Memory B cell (primary cell): ENCODE results near the gene GPR146.

Source experiments
- ATAC-seq: fragments of 150-1000 bp; cut with Tn5 transposase; 2 replicates; pipeline ENCODE4 v1.10.0; 2021; ENCODE audit warnings: low read depth, mild to moderate bottlenecking, moderate library complexity
- DNase-seq, 2 donors: peaks; one replicate each; pipeline ENCODE4 v3.0.0; 2022; ENCODE audit warnings: low spot score in 2 of 2
- H3K27ac Mint-ChIP-seq: one replicate; pipeline ENCODE4 v1.8.0; 2022; ENCODE audit warnings: mild to moderate bottlenecking, moderate library complexity, mixed read lengths
- H3K27me3 Mint-ChIP-seq: one replicate; pipeline ENCODE4 v1.8.0; 2022; ENCODE audit warnings: mixed read lengths
- H3K36me3 Mint-ChIP-seq: one replicate; pipeline ENCODE4 v1.8.0; 2022; ENCODE audit warnings: mild to moderate bottlenecking, mixed read lengths
- H3K4me1 Mint-ChIP-seq: one replicate; pipeline ENCODE4 v1.8.0; 2022; ENCODE audit warnings: mixed read lengths
- H3K4me3 Mint-ChIP-seq: one replicate; pipeline ENCODE4 v1.8.0; 2022; ENCODE audit warnings: mild to moderate bottlenecking, moderate library complexity, mixed read lengths
- H3K9me3 Mint-ChIP-seq: one replicate; pipeline ENCODE4 v1.8.0; 2022; ENCODE audit warnings: mixed read lengths

The GPR146 gene

DNA sequence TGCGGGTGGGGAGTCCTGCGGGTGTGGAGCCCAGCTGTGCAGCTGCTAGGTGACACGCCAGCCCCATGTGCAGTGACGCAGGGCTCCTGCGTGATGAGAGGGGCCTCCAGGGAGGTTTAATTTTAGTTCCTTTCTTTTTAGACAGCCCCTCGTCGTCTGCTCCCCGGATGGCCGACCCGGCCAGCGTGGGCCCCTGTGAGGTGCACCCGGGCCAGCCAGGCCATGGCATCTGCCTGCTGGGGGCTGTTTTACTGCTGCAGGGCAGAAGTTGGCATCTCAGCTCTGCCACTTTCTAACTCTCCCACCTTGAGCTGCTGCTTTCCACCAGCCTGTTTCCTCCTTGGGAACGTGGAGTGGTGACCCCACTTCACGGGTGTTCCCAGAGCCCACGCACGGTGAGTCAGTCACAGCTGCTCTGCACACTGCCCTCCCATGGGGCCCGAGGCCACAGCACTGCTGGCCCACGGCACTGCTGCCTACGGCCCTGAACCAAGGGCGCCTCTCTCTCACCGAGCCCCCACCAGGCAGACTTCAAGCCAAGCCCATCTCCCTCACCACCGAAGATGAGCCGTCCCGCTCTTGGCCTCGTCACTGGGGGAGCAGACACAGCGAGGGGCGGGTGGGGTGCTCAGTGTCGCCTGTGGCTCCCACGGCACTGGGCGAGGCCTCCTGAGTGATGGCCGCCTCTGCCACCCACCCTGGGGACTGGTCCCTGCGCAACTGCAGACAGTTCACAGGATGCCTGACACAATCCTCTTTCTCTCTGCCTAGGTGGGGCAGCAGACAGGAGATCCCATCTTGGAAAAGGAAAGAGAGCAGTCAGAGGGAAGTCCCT lies 40.1 kb upstream of the GPR146 start:
- Mint-ChIP-seq H3K27ac (peak overlapping the region; percentile 81), H3K36me3 (peaks cover 27% of the 10 kb centered on the region), H3K4me1 (peaks cover 27% of the 10 kb centered on the region), H3K9me3 (no peaks in the 10 kb centered on the region), H3K4me3 (no peak overlapping the region), H3K27me3 (peaks cover 1% of the 10 kb centered on the region)
- DNase-seq (peak; percentile 60 to 64), ATAC-seq (peak; percentile 84)

DNA sequence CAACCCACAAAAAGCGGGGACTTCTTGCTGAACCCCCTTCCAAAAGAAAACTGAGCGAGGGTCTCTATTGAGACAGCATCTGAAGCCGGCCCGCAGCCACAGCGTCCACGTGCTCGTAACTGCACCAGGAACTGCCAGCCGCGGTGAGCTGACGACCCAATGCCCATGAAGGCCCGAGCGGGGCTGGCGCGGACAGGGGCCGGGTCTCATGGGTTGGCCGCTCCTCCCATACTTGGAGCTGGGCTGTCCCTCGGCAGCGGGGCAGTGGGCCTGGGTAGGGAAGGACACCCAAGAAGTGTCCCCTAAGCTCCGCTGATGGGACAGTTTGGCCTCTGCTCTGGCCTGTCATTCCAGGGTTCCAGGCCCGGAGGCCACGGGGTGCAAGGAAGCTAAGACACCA lies 39.0 kb upstream of the GPR146 start:
- Mint-ChIP-seq H3K36me3 (peaks cover 31% of the 10 kb centered on the region), H3K27ac (peak overlapping the region; percentile 53)

DNA sequence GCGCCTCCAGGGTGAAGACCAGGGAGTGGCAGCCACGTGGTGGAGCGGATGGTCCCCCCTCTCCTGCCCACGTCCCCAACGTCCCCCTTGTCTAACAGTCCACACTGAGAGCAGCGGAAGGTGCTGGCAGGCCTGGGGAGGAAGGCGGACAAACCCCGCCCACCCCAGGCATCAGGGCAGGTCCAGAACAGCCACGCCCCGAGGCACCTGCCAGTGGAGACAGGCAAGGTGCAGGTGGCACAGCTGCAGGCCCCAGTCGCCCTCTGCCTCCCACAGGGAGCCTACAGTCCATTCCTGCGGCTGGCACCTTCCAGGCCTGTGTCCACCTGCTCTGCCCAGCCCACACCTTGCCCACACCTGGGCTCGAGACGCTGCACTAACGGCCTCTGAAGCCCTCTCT lies 36.4 kb upstream of the GPR146 start:
- H3K36me3 Mint-ChIP-seq, result peaks cover 26% of the 10 kb centered on the region
- H3K9me3 Mint-ChIP-seq, result no peaks in the 10 kb centered on the region
- H3K4me1 Mint-ChIP-seq, result peaks cover 21% of the 10 kb centered on the region
- no peak overlapping the region for H3K4me3 Mint-ChIP-seq
- peaks cover 1% of the 10 kb centered on the region for H3K27me3 Mint-ChIP-seq
- DNase-seq (no peak), ATAC-seq (no peak)
- no peak overlapping the region for H3K27ac Mint-ChIP-seq

More for the DNA sequence above, 39.0 kb upstream of the GPR146 start:
- H3K27me3 Mint-ChIP-seq, result peaks cover 1% of the 10 kb centered on the region
- peaks cover 23% of the 10 kb centered on the region for H3K4me1 Mint-ChIP-seq
- no peak overlapping the region for H3K4me3 Mint-ChIP-seq
- H3K9me3 Mint-ChIP-seq, result no peaks in the 10 kb centered on the region
- ATAC-seq (no peak), DNase-seq (no peak)

DNA sequence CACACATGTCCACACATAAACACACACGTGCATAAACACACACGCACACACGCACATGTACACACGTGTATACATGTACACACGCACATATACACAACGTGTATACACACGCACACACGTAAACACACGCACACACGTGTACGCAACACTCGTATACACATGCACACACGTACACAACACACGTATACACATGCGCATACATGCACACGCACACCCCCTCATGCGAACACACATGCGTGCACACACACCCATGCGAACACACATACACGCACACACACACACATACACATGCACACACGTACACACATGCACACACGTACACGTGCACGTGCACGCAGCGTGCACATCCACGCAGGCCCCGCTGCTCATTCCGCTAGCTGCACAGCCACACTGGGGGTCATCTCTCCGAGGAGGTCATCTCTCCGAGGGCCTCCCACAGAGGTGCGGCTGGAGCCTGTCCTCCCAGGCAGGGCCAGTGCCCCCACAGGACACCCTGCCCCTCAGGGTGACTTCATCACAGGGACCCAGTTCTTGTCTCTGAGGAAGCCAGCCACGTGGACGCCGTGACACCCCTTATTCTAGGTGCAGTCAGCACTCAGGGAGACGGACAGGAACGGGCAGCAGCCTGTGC lies 35.5 kb upstream of the GPR146 start:
- no peak overlapping the region for H3K27ac Mint-ChIP-seq
- peaks cover 21% of the 10 kb centered on the region for H3K4me1 Mint-ChIP-seq
- H3K4me3 Mint-ChIP-seq, result no peak overlapping the region
- H3K9me3 Mint-ChIP-seq, result no peaks in the 10 kb centered on the region
- H3K27me3 Mint-ChIP-seq, result peaks cover 1% of the 10 kb centered on the region
- peaks cover 26% of the 10 kb centered on the region for H3K36me3 Mint-ChIP-seq
- DNase-seq (no peak), ATAC-seq (no peak)

DNA sequence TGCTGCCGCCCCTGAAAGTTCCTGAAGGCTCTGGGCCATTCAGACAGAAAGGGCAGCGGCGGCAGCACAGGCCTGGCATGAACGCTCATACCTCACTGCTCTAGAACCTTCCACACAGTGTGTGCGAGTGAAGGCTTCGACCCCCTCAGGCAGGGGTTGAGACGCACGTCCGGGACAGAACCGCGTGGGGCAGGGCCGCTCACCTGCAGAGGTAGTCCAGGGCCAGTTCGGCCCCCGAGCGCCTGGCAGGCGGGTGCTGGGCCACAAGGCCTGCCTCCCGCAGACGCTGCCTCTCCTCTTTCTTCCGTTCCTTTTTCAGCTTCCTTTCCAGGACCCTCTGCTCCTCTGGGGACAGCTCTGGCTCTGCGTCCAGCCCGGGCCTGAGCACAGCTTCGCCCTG lies 34.6 kb upstream of the GPR146 start:
- no peak for DNase-seq
- ATAC-seq, result no peak
- H3K4me1 Mint-ChIP-seq, result peaks cover 16% of the 10 kb centered on the region
- no peak overlapping the region for H3K27ac Mint-ChIP-seq
- H3K4me3 Mint-ChIP-seq, result no peak overlapping the region
- no peaks in the 10 kb centered on the region for H3K9me3 Mint-ChIP-seq
- peaks cover 26% of the 10 kb centered on the region for H3K36me3 Mint-ChIP-seq
- H3K27me3 Mint-ChIP-seq, result peaks cover 1% of the 10 kb centered on the region

DNA sequence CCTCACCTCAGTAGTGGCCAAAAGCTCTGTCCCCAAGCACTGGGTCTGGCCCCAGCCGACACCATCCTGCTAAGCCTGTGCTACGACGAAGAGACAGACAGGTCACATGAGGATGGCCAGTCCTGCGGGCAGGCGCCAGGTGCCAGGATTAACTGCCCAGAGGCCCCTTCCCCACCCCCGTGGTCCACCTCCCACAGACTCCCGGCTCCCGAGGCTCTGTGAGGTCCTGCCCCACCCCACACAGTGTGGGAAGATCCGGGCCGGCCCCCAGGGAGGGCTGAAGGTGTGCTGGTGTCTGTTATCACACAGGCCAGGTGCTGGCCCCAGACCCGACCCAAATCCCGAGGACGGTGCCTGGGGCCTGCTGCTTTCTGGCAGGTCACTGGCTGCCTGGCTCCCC lies 34.1 kb upstream of the GPR146 start:
- H3K9me3 Mint-ChIP-seq, result no peaks in the 10 kb centered on the region
- peaks cover 16% of the 10 kb centered on the region for H3K4me1 Mint-ChIP-seq
- DNase-seq (no peak), ATAC-seq (no peak)
- no peak overlapping the region for H3K4me3 Mint-ChIP-seq
- H3K36me3 Mint-ChIP-seq, result peaks cover 27% of the 10 kb centered on the region
- no peak overlapping the region for H3K27ac Mint-ChIP-seq
- H3K27me3 Mint-ChIP-seq, result peaks cover 1% of the 10 kb centered on the region

DNA sequence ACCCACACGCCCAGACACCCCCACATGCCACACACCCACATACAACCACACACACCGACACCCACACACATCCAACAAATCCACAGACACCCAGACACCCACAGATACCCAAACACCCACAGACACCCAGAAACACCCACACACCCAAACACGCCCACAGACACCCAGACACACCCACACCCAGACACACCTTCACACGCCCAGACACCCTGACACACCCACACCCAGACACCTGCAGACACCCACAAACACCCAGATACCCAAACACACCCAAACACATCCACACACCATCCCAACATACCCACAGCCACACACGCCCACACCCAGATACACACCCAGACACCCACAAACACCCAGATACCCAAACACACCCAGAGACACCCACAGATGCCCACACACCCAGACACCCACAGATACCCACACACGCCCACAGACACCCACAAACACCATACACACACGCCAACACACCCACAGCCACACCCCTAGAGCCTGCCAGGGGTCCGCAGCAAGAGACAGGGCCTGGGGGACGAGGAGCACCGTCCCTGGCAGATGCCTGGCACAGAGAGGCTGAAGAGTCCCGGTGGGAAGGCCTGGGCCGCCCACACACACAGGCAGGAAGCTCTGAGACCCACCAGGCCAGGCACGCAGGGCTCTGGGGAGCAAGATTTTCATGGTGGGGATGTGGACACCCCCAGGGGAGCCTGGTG lies 32.9 kb upstream of the GPR146 start:
- no peak overlapping the region for H3K4me3 Mint-ChIP-seq
- H3K27ac Mint-ChIP-seq, result peak overlapping the region; percentile 73
- peak; percentile 27 for ATAC-seq
- no peaks in the 10 kb centered on the region for H3K27me3 Mint-ChIP-seq
- DNase-seq, result no peak
- peaks cover 12% of the 10 kb centered on the region for H3K4me1 Mint-ChIP-seq
- peaks cover 22% of the 10 kb centered on the region for H3K36me3 Mint-ChIP-seq
- no peaks in the 10 kb centered on the region for H3K9me3 Mint-ChIP-seq

DNA sequence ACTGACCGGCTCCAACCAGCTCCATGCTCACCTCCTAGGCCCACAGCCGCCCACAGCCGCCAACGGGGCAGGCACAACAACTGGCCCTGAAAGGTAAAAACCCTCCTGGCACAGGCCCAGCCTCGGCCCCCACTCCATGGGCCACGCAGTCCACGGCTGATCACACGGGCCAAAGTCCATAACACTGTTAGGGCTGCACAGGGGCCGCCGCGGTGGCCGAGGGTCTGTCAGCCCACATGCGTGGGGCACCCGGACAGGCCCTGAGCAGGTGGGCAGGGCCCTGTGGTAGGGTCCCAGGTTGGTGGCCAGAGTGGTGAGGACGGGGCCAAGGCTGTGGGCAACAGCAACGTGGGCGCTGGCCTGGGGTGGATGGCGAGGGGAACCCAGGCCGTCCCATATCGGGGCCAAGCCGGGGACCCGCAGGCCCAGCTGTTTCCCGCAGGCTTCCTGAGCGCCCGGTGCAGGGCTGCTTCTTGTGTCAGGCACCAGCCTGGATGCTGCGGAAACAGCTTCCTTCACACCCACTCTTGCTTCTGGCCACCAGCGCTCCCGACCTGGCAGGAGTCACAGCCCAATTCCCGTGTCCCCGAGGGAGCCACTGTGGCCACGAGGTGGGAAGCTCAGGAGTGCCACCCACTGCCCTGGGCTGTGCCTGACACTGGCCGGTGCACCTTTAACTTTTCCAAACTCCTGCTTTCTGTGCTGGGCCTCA lies 32.2 kb upstream of the GPR146 start:
- Mint-ChIP-seq H3K4me1 (peaks cover 12% of the 10 kb centered on the region), H3K27ac (peak overlapping the region; percentile 73), H3K36me3 (peaks cover 20% of the 10 kb centered on the region), H3K4me3 (no peak overlapping the region), H3K9me3 (no peaks in the 10 kb centered on the region), H3K27me3 (no peaks in the 10 kb centered on the region)
- no peak for ATAC-seq
- DNase-seq, result no peak

DNA sequence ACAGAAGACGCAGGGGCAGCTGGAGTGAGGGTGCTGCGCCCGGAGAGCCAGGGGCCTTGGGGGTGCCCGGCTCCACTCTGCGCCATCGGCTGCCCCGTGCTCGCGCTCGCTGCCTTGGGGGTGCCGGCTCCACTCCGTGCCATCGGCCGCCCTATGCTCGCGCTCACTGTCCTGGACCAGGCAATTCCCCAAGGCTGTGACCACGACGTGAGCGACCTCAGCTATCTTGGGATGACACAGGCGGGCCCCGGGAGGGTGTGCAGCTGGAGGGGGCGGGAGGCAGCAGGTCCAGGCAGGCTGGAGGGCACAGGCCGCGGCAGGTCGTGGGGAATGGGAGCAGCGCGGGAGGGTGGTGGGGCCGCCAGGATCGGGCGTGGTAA lies 31.6 kb upstream of the GPR146 start:
- peaks cover 20% of the 10 kb centered on the region for H3K36me3 Mint-ChIP-seq
- peaks cover 12% of the 10 kb centered on the region for H3K4me1 Mint-ChIP-seq
- ATAC-seq (no peak), DNase-seq (no peak)
- H3K27me3 Mint-ChIP-seq, result no peaks in the 10 kb centered on the region
- H3K4me3 Mint-ChIP-seq, result no peak overlapping the region
- no peaks in the 10 kb centered on the region for H3K9me3 Mint-ChIP-seq
- no peak overlapping the region for H3K27ac Mint-ChIP-seq

DNA sequence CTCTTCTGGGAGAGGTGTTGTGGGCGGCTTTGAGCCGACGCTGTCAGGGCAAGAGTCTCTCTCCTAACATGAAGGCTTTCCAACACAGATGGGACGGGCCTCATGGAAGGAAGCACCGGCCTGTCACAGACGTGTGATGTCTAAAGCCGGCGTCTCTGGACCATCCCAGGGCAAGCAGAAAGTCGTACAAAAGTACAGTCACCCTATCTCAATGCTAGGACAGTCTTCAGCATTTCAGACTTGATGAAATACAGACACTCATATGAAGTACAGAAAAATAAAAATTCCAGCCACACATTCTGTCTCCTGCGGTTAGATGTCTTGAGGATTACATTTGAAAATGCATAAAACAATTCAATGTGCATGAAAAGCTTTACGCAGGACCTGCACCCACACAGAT lies 30.8 kb upstream of the GPR146 start:
- no peaks in the 10 kb centered on the region for H3K9me3 Mint-ChIP-seq
- no peak overlapping the region for H3K4me3 Mint-ChIP-seq
- peaks cover 26% of the 10 kb centered on the region for H3K36me3 Mint-ChIP-seq
- peaks cover 18% of the 10 kb centered on the region for H3K4me1 Mint-ChIP-seq
- DNase-seq (no peak), ATAC-seq (no peak)
- no peak overlapping the region for H3K27ac Mint-ChIP-seq
- H3K27me3 Mint-ChIP-seq, result no peaks in the 10 kb centered on the region

DNA sequence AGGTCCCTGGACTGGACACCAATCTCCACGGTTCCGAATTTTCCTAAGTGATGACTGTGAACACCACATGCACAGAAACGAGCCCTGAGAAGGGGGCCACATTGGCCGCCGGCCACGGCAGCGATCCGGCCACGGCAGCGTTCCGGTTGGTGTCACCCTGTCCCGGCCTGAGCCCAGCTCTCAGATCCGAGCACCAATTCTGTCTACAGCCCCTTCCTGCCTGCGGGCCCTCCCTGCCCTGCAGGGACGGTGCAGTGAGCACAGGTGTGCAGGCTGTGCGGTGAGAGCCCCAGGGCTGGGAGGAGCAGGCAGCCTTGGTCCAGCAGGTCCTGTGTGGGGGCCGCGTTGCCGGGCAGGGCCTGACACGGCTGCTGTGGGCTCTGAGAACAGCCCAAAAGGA lies 29.7 kb upstream of the GPR146 start:
- DNase-seq (no peak), ATAC-seq (no peak)
- no peaks in the 10 kb centered on the region for H3K9me3 Mint-ChIP-seq
- peaks cover 15% of the 10 kb centered on the region for H3K4me1 Mint-ChIP-seq
- H3K36me3 Mint-ChIP-seq, result peaks cover 17% of the 10 kb centered on the region
- H3K27me3 Mint-ChIP-seq, result no peaks in the 10 kb centered on the region
- H3K27ac Mint-ChIP-seq, result no peak overlapping the region
- no peak overlapping the region for H3K4me3 Mint-ChIP-seq

DNA sequence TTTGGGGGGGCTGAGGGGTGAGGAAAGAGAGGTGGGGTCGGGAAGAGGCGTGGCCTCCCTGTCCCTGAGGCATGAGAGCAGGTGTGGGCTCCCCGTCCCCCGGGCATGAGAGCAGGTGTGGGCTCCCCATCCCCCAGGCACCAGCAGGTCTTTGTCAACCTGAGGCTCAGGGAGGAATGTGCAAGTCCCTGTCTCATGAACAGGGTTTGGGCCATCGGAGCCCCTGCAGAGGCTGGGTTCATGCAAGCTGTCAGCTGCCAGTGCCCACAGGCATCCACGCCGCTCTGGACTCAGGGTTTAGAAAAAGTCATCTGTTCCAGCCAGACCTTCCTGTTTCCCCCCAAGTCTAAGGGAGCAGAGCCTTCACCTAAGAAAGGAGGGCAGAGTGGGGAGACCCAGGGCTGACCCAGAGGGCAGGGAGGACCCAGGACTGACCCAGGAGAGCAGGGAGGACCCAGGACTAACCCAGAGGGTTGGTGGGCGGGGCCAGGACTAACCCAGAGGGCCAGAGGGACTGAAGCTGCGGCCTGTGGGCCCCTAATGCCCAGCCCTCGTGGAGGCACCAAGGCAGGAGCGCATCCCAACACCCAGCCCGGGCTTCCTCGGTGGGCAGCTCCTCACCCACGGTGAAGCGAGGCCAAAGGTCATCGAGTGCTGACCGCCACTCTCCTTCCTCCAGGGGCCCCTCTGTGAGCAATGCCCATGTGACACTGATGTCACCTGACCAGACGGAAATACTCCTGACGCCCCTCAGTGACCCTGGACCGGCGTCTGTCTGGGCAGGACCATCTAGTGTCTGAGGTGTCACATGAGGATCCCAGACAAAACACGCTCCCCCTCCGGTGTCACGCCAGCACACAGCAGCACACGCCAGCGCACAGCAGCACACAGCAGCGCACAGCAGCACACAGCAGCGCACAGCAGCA lies 28.9 kb upstream of the GPR146 start:
- H3K36me3 Mint-ChIP-seq, result peaks cover 13% of the 10 kb centered on the region
- no peaks in the 10 kb centered on the region for H3K9me3 Mint-ChIP-seq
- no peak overlapping the region for H3K4me3 Mint-ChIP-seq
- H3K4me1 Mint-ChIP-seq, result peaks cover 15% of the 10 kb centered on the region
- ATAC-seq (no peak), DNase-seq (no peak)
- no peaks in the 10 kb centered on the region for H3K27me3 Mint-ChIP-seq
- no peak overlapping the region for H3K27ac Mint-ChIP-seq
